ENCODE measurements around the gene PODXL2.

PODXL2 gene

DNA sequence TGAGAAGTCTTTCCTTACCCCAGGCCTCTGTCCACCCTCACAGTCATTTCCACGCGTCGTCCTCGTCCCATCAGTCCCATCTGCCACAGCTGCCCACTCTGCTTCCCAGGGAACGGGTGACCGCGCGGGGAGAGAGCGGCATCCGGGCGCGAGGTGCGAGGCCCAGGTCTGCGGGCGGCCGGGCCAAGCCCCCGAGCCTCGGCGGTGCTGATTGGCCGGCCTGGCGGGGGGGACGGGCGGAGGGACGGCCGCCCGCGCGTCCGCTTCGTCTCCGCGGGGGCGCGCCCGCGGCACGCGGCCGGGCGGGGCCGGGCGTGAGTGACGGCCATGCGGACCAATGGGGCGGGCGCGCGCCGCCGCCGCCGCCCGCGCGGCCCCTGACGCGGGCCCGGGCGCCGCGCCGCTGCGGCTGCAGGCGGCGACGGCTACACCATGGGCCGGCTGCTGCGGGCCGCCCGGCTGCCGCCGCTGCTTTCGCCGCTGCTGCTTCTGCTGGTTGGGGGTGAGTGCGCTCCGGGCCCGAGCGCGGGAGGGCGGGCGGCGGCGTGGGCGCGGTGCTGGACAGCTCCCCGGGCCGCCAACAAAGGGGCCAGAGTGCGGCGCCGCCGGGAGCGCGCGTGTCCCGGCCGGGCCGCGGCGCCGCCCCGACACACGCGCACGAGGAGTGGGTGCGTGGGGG, at the start of gene PODXL2:
Gene PODXL2, plus strand, starts transcription at position 398 of the 679 bp plus-strand sequence. Its CDS starts 35 bp downstream, at position 433.
- no peak for DNase-seq (ENCODE audit: low read depth, low spot score)

DNA sequence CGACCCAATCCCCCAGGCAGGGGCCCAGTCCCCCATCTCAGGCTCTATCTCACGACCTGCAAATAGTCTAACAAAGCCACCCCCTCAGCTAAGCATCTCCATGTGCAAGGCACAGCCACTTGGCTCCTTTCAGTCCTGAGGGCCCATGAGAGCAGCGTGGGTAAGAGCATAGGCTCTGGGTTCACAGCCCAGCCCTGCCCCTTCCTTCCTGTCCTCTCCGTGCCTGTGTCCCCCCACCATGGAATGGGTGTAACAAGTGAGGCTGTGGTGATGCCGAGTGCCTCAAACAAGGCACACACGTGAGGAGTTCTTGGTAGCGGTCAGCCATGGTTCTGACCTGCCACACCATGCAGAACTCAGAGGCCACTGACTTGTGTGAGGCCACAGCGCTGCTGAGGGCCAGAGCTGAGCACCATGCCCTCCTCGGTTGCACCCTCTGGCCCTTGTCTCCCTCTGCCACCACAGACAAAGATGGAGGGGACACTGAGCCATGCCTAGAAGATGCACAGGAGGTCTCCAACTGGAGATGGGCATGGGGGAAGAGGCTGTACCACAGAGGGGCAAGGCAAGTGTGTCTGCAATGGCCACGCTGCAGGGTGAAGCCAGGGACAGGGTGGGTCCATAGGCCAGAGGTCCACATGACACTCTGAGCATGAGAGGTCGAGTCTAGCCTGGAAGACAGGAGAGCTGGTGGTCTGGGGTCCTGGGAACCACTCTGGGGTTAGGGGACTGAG, 48.5 kb upstream of the PODXL2 start:
- no peak for DNase-seq (ENCODE audit: low read depth, low spot score)
- no peak overlapping the region for H3K27ac ChIP-seq

More for the DNA sequence above, at the start of gene PODXL2:
- H3K27ac ChIP-seq = no peak within 1 kb of the TSS

DNA sequence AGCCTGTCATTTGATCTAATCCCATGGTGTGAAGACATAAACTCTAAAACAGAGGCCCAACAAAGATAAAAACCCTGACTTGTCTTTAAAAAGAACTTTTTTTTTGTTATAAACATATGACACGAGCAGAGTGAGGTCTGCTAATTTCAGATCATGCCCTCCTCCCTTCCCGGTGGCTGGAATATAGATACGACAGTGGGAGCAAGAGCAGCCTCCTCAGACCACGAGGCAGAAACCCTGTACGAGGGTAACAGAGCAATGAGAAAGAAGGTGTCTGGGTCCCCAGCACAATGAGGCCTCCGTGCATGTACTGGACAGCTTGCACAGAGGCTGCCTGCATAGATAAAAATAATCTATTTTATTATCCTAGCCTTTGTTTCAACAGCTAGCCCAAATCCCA, 44.3 kb upstream of the PODXL2 start:
- no peak for DNase-seq (ENCODE audit: low read depth, low spot score)
- H3K27ac ChIP-seq = no peak overlapping the region

DNA sequence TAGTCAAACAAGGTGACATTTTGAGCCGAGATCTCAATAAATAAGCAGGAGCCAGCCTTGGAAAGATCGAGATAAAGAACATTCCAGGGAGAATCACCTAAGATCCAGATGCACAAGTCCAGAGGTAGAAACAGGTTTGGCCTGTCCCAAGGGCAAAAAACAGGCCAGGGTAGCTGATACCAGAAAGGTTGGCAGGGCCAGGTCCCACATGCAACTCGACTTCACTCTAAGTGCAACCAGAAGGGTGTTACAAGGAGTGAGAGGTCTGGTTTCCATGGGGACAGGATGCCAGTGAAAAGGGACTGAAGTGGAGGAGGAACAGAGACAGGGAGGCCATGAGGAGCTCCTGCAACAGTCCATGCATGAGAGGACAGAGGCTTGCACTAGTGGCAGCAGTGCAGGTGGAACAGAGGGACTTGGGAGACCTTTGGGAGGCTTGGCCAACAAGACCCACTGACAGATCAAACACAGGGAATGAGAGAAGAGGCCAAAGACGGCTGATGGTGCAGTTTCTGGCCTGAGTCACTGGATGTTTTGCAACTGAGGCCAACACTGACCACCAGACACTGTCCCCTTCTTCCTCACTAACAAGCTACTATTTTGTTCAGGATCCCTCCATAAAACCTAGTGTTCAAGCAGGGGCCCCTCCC, 43.7 kb upstream of the PODXL2 start:
- no peak for DNase-seq (ENCODE audit: low read depth, low spot score)
- no peak overlapping the region for H3K27ac ChIP-seq

- no peak for DNase-seq (ENCODE audit: low read depth, low spot score)
- H3K27ac ChIP-seq = no peak overlapping the region
Measured at GRCh38 chr3:127585813-127586413, 43.1 kb upstream of the PODXL2 start.

DNA sequence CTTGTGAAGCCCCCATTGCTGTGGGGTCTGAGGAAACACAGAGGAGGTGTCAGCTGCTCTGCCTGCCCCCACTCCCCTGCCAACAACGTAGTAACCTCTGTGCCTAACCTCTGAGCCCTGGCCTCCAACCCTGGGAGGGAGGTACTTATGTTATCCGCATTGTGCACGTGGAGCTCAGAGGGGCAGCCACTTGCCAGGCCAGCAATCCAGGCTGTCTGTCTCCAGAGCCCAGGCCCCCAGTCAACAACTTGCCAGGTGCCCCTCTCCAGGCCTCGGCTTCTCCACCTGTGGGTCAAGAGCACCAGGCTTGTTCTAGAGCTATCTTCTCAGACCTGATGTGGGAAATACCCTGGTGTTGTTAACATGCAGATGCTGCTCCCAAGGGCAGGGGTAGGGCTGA, 41.1 kb upstream of the PODXL2 start:
- no peak for DNase-seq (ENCODE audit: low read depth, low spot score)
- H3K27ac ChIP-seq = no peak overlapping the region

DNA sequence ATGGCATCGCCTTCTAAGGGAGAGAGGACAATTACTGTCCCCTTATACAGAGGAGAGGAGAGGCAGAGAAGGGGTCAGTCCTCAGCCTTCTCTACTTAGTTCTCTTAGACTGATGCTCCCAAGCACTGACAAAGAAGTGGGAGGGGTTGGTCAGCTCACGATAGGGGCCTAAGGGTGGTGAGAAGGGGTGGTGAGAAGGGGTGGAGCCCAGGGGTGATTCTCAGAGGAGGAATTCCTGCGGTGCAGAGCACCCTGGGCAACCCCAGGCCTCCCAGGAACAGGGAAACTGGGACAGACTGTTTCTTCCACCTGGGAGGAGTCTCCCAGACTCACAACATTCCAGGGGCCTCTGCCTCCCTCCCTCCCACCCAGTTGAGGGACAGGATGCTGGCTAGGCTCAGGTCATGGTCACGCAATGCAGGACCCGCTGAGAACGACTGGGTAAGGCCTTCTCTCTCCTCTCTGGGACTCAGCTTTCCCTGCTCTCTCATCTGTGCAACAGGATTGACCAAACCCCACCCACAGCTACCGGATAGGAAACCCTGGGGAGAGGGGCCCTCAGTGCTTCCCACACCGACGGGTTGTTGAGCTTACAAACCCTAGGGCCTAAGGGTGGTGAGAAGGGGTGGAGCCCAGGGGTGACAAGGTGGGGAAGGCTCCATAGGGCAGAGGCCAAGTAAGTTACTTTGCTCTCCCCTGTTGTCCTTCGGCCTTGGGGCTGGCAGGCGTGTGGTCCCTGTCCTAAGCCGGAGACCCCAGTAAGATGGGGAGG, 40.0 kb upstream of the PODXL2 start:
- H3K27ac ChIP-seq = peak overlapping the region; percentile 94
- peak; percentile 24 for DNase-seq (ENCODE audit: low read depth, low spot score)

DNA sequence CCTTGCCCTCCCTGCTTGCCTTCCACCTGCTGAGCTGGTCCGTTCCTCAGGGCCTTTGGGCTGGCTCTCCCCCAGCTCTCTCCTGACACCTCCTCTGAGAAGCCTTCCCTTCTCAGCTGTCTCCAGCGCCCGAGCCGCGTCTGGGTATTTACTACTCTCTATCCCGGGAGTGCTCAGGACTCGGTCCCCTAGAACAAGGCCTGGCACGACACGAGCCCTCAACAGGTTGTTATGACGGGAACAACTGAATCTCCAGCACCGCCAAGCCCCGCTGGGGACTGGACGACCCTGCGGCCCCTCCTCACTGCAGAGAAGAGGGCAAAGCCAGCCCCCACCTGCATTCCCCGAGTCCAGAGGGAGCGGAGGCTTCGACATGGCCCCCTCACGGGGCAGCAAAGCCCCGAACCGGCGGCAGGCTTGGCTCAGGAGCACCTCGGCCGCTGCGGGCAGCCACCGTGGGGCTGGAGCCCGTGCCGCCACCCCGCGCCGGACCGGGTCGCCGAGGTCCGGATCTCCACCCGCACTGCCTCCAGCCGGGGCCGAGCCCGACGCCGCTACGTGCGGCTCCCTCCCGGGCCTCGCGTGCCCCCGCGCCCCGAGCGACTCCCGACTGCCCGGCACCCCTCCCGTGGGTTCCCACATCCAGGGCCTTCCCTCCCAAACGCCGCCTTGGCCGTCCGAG, 39.2 kb upstream of the PODXL2 start:
- H3K27ac ChIP-seq = peak overlapping the region; percentile 94
- no peak for DNase-seq (ENCODE audit: low read depth, low spot score)

GRCh38 chr3:127590282-127590592, 38.7 kb upstream of the PODXL2 start:
- H3K27ac ChIP-seq = peak overlapping the region; percentile 94
- DNase-seq (ENCODE audit: low read depth, low spot score) = no peak

DNA sequence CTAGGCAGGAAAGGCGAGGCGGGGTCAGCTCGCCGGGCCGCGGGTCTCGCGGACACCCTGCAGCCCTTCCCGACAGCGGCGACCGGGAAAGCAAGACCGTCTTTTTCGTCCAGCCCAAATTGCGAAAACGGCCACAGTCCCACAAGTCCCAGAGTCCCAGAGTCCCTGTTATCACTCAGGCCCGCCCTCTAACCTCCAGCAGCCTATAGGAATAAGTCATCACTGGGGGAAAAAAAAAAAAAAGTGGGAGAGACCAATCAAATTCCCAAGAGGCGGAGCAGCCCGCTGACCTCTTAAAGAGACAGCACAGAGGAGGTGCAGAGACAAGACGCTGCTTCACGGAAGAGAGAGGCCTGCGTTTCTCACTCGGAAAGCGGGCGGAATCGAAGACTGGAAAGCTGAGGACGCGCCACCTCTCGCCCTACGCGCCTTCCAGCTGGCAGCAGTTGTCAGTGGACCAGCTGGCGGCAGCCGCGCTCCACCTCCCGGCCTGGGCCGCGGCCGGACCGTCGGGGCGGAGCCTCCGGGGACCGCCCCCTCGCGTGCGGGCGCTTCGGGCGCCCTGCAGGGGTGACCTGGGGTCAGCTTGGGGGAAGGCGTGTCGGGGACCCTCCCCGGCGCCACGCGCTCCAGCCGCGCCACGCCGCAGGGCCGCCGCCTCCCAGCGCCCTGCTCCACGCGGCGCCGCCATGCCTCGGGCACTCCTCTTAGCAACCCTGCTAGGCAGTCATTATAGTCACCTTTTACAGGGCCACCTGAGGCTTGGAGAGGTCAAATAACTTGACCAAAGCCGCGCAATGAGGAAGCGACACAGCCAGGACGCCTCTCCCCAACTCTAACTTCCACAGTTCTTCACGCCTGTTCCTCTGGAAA, 38.2 kb upstream of the PODXL2 start, which contains the start of gene TPRA1:
Gene TPRA1, minus strand, starts transcription at position 141 of the 873 bp plus-strand sequence. CDS start 10,587 bp downstream, outside the sequence.
- DNase-seq (ENCODE audit: low read depth, low spot score) = peak; percentile 83
- peak within 1 kb of the TSS; percentile 94 for H3K27ac ChIP-seq

- no peak overlapping the region for H3K27ac ChIP-seq
- no peak for DNase-seq (ENCODE audit: low read depth, low spot score)
Measured at GRCh38 chr3:127593178-127593577, 35.8 kb upstream of the PODXL2 start.

DNA sequence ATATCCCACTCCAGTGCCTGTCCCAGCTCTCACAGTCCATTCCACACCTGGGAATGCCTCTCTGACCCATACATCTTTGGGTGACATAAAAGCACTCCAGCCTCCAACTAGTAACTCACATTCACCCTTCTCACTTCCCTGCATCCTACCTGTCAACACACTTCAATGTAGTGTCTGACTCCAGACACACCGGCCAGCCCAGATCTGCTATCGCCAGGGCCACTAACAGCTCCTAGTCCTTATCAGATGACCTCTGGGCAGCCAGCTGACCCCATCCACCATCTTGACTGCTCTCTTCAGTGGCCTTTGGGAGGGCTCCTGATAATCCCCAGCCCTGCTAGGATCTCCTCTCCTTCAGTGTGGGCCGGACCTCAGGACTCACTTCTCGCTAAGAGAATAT, 33.7 kb upstream of the PODXL2 start:
- no peak overlapping the region for H3K27ac ChIP-seq
- DNase-seq (ENCODE audit: low read depth, low spot score) = no peak

DNA sequence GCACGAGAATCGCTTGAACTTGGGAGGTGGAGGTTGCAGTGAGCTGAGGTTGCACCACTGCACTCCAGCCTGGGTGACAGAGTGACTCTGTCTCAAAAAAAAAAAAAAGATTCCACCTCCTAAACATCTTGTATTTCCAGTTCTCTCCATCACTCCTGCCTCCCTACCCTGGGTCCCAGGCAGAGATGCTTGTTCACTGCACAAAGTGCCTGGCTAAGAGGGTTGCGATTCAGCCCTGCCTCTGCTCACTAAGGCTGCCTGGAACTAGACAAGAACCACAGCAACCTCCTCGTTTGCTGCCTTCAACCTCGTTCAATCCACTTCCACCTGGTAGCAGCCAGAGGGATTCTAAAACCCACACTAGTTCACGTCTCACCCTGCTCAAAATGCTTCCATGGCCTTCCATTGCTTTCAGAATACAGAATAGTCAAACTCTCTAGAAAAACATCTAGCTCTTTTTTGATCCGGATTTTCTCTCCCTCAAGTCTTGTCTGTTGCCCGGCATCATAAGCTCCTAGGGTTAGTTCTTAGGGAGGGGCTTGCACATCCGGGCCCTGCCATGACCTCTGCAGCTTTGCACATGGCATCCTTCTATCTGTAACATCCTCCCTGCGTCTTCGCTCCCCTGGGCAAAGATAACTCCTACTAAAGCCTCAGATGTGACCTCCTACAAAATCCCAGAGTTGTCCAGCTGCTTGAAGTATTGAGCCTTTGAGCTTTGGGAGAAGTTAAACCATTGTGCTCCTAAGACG, 31.8 kb upstream of the PODXL2 start:
- no peak overlapping the region for H3K27ac ChIP-seq
- no peak for DNase-seq (ENCODE audit: low read depth, low spot score)

DNA sequence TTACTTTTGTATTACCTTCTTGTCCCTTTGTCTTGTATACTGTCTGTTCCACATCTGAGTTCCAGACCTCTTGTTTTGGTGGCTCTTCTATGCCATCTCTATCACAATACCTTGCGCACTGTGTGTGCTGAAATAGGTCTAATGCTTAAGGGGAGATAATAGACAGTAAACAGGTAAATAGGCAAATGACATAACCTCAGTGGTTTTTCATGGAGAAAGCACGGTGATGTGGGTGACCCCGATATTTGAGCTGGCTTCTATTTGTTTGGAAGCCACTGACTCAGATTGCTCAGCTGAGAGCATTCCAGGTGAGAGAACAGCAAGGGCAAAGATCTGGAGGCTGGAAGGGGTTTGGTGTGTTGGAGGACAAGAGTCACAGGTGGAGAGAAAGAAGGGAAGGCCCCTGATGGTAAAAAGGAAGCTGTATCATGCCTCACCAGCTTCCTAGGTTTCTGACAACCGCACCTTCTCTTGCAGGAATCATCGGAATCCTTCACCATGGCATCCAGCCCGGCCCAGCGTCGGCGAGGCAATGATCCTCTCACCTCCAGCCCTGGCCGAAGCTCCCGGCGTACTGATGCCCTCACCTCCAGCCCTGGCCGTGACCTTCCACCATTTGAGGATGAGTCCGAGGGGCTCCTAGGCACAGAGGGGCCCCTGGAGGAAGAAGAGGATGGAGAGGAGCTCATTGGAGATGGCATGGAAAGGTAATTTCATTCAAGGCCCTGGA, 30.0 kb upstream of the PODXL2 start:
- peak overlapping the region; percentile 12 for H3K27ac ChIP-seq
- DNase-seq (ENCODE audit: low read depth, low spot score) = no peak

DNA sequence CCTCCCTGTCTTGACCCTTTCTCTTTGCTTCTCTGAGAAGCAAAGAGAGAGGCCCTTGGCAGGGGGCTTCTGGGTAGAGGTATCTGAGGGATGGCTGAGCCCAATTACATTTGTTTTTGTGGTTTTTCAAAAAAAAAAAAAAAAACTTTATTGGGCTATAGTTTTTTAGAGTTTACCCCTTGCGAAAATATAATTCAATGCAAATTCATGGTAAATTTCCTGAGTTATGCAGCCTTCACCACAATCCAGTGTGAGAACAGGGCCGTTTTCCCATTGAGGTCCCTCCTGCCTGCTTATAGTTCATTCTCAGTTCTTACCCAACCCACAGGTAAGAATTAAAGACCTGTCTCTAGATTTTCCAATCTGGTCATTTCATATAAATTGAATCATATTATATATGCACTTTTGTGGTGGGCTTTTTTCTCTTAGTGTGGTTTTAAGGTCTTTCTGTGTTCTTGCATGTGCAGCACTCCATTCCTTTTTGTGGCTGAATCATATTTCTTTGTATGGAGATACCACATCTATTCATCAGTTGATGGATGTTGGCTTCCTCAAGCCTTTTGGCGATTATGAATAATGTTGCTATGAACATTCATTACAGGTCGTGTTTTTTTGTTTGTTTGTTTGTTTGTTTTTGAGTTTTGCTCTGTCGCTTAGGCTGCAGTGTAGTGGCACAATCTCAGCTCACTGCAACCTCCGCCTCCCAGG, 28.1 kb upstream of the PODXL2 start:
- DNase-seq (ENCODE audit: low read depth, low spot score) = no peak
- no peak overlapping the region for H3K27ac ChIP-seq

- DNase-seq (ENCODE audit: low read depth, low spot score) = no peak
- no peak overlapping the region for H3K27ac ChIP-seq
Measured at GRCh38 chr3:127604035-127604434, 24.9 kb upstream of the PODXL2 start.
